Uterus (tissue), 4 donors: Measurements from ENCODE around the gene TMED3. TPM values are rescaled to one million over a fixed set of nuclear protein-coding genes. Genes with fewer than 3 reads are reported as not detected.

Experiments
- DNase-seq, 2 donors: peaks; one replicate each; pipeline ENCODE4 v3.0.0-alpha.2; 2019 to 2020
- H3K27ac ChIP-seq, 2 donors: fragments of 200-600 bp; sonication (generic); 1 replicate in 1 of 2; 2 replicates in 1 of 2; pipeline ENCODE4 v1.5.1; 2016 to 2018
- H3K27me3 ChIP-seq, 2 donors: fragments of 200-600 bp; sonication (generic); one replicate each; pipeline ENCODE4 v1.5.1; 2018 to 2019; ENCODE audit warnings: control low read depth in 1 of 2
- H3K36me3 ChIP-seq, 2 donors: fragments of 200-600 bp; sonication (generic); one replicate each; pipeline ENCODE4 v1.5.1; 2019; ENCODE audit warnings: control low read depth in 1 of 2
- H3K4me1 ChIP-seq, 2 donors: fragments of 200-600 bp; sonication (generic); one replicate each; pipeline ENCODE4 v1.5.1; 2018 to 2019; ENCODE audit warnings: control low read depth in 1 of 2
- H3K4me3 ChIP-seq, 2 donors: fragments of 200-600 bp; sonication (generic); 1 replicate in 1 of 2; 2 replicates in 1 of 2; pipeline ENCODE4 v1.5.1; 2018 to 2019; ENCODE audit warnings: mild to moderate bottlenecking in 1 of 2
- H3K9me3 ChIP-seq, 2 donors: fragments of 200-600 bp; sonication (generic); one replicate each; pipeline ENCODE4 v1.5.1; 2019; ENCODE audit warnings: control low read depth in 1 of 2
- POLR2A ChIP-seq, 2 donors: fragments of 450-650 bp; IDR thresholded peaks; one replicate each; pipeline ENCODE4 v1.6.1; 2016; ENCODE audit warnings: antibody characterized with exemption in 2 of 2, mild to moderate bottlenecking in 1 of 2, moderate library complexity in 1 of 2
- intact Hi-C: fragments of 100-400 bp; cut with DNase I; formaldehyde crosslinking; loops from one replicate; pipeline ENCODE4 v1.15.1; 2023; ENCODE audit warnings: low total_unique reads
- total RNA-seq, 4 donors: library from RNA; depleted of rRNA in 3 of 4; stranded (reverse); fragments of >200 nt in 3 of 4; gene quantifications; one replicate each; pipeline versions ENCODE4 v1.1.0 to v1.2.4, GENCODE V29; 2014 to 2023
- TF ChIP-seq, protein P1 (sequence below), 4 experiments: fragments of 200-600 bp in 2 of 4; fragments of 450-650 bp in 2 of 4; sonication (generic) in 2 of 4; IDR thresholded peaks; one replicate each; pipeline ENCODE4 v1.5.1; 2016 to 2019; ENCODE audit warnings: antibody characterized with exemption in 4 of 4, mild to moderate bottlenecking in 2 of 4, moderate library complexity in 1 of 4
- donor health status: DM: yes; HTN: yes; CAD: no.

Gene TMED3
- total RNA-seq, 4 donors from 2014 or later: 15.3 to 57.8 (median 25.0) TPM

DNA sequence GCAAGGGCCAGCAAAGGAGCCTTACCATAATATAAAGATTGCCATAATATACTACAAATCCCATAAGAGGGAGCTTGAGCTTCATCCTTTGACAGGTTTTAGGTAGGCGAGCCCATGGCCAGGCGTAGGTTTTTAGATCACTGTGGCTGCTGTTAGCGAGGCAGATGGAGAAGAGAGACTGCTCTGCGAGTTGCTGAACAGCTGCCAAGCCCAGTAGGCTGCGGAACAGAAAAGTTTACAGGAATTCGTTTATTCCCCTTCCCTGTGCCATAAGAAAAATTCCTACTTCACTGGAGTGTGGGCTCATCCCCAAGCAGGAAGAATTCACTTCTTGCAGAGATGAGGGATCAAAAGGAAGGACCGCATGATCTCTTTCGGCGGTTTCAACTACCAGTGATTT is 30.5 kb downstream of the TMED3 start:
- H3K4me1 ChIP-seq: no peaks in the 10 kb centered on the region
- H3K4me3 ChIP-seq: no peak overlapping the region
- DNase-seq: no peak
- TF ChIP-seq, protein P1, sequence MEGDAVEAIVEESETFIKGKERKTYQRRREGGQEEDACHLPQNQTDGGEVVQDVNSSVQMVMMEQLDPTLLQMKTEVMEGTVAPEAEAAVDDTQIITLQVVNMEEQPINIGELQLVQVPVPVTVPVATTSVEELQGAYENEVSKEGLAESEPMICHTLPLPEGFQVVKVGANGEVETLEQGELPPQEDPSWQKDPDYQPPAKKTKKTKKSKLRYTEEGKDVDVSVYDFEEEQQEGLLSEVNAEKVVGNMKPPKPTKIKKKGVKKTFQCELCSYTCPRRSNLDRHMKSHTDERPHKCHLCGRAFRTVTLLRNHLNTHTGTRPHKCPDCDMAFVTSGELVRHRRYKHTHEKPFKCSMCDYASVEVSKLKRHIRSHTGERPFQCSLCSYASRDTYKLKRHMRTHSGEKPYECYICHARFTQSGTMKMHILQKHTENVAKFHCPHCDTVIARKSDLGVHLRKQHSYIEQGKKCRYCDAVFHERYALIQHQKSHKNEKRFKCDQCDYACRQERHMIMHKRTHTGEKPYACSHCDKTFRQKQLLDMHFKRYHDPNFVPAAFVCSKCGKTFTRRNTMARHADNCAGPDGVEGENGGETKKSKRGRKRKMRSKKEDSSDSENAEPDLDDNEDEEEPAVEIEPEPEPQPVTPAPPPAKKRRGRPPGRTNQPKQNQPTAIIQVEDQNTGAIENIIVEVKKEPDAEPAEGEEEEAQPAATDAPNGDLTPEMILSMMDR (IDR thresholded peaks at IDR 0.05): no peak
- no peak for TF ChIP-seq POLR2A (IDR thresholded peaks at IDR 0.05)
- intact Hi-C loops: no loop called here
- H3K27ac ChIP-seq: no peak overlapping the region
- no peaks in the 10 kb centered on the region for H3K36me3 ChIP-seq
- no peaks in the 10 kb centered on the region for H3K9me3 ChIP-seq
- no peaks in the 10 kb centered on the region for H3K27me3 ChIP-seq

DNA sequence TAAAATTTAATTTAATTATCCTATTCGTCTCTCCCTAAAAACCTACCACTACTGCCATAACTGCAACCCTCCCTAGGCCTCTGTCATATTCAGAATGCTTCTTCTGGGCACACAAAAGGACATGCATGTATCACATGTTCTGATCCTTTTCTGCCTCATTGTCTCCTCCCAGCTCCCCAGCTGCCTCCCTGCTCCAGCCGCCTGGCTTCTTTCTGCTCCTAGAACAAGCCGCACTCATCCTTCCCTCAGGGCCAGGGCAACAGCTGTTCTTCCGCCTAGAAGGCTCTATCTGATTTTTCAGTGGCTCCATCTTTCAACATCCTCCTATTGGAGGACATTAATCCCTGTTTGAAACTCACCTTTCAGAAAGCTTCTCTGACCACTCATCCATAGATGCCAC is 38.6 kb downstream of the TMED3 start:
- no peak overlapping the region for H3K4me3 ChIP-seq
- H3K9me3 ChIP-seq: no peaks in the 10 kb centered on the region
- TF ChIP-seq POLR2A (IDR thresholded peaks at IDR 0.05): no peak
- TF ChIP-seq, protein P1 (IDR thresholded peaks at IDR 0.05): no peak
- no peak for DNase-seq
- intact Hi-C loops: no loop called here
- no peaks in the 10 kb centered on the region for H3K27me3 ChIP-seq
- H3K36me3 ChIP-seq: no peaks in the 10 kb centered on the region
- H3K27ac ChIP-seq: no peak overlapping the region
- no peaks in the 10 kb centered on the region for H3K4me1 ChIP-seq

DNA sequence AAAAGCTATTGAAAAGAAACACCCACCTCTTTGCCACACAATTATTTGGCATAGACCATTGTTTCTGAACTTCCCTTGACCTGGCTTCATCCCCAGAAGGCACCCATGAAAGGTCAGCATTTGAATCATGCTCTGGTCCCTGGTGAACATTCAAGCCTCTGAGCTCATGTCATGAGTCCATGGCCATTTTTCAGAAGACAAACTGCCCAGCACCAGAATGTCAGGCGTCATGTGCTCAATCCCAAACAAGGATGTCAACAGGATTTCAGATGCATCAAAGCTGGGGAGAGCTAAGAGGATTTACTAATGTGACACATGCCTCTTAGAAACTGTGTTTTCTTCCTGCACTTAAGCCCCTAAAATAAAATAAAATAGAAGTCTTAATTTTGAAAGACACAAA is 41.3 kb downstream of the TMED3 start:
- no peak for TF ChIP-seq POLR2A (IDR thresholded peaks at IDR 0.05)
- TF ChIP-seq, protein P1 (IDR thresholded peaks at IDR 0.05): no peak

DNA sequence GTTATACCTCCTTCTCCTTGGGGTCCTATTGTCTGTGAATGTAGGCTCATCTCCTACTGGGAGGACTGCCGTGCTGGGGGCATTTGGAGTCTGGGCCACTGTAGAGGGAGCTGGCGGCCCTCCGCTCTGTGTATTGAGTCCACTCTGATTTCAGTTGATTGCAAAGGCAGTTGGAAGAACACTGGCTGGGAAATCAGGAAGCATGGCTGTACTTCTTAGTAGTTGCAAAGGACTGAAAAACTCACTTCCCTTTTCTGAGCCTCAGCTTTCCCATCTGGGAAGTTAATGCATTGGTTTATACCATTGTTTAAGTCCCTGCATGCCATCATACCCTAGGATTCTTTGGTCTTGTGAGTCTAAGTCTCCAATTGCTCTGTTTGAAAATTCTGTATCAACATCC is 46.7 kb downstream of the TMED3 start:
- Histone ChIP-seq H3K36me3 (no peaks in the 10 kb centered on the region), H3K27me3 (no peaks in the 10 kb centered on the region), H3K27ac (no peak overlapping the region), H3K4me1 (no peaks in the 10 kb centered on the region), H3K4me3 (no peak overlapping the region), H3K9me3 (no peaks in the 10 kb centered on the region)
- no peak for TF ChIP-seq POLR2A (IDR thresholded peaks at IDR 0.05)
- TF ChIP-seq, protein P1 (IDR thresholded peaks at IDR 0.05): no peak
- intact Hi-C loops: no loop called here
- no peak for DNase-seq

More for the DNA sequence above, 41.3 kb downstream of the TMED3 start:
- Histone ChIP-seq H3K27ac (no peak overlapping the region), H3K27me3 (no peaks in the 10 kb centered on the region), H3K36me3 (no peaks in the 10 kb centered on the region), H3K4me1 (no peaks in the 10 kb centered on the region), H3K4me3 (no peak overlapping the region), H3K9me3 (no peaks in the 10 kb centered on the region)
- intact Hi-C loops: no loop called here
- no peak for DNase-seq

DNA sequence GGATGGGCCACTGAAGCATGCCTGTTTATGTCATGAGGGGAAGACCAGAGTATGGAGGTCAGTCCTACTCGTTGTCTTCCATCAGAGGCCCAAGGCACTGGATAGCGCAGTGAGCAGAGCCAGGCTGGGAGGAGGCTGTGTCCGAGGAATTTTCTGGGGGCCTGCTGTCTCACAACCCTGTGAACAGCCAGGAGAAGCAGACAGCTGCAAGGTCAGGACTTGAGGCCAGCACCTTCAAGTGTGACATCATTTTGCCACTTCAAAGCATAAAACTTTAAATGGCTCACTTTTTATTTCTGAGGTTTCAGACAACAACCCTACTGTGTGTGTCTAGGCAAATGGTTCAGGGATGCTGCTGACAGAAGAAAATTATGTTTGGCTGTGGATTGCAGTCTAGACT is 47.2 kb downstream of the TMED3 start:
- DNase-seq: no peak
- Histone ChIP-seq H3K4me1 (no peaks in the 10 kb centered on the region), H3K27ac (no peak overlapping the region), H3K9me3 (no peaks in the 10 kb centered on the region), H3K36me3 (no peaks in the 10 kb centered on the region), H3K27me3 (no peaks in the 10 kb centered on the region), H3K4me3 (no peak overlapping the region)
- TF ChIP-seq, protein P1 (IDR thresholded peaks at IDR 0.05): no peak
- no peak for TF ChIP-seq POLR2A (IDR thresholded peaks at IDR 0.05)
- intact Hi-C loops: no loop called here
